ENCODE data around the gene LEFTY1.

DNA sequence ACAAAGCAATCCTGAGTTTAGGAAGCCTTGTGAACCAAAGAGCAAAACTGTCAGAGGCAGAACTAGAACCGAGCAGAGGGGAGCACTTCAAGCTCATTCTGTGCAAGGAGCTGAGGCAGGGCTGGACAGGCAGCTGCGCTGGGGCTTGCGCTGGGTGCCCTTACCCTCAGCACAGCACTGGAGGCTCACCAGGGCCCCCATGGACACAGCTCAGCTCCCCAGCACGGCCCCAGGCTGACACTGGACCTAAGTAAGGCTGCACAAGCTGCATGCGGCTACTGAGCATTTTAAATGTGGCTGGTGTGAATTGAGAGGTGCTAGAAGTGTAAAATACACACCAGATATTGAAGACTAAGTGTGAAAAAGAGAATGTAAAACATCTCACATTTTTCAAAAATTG, 28.8 kb downstream of the LEFTY1 start:
- TF ChIP-seq, protein P1, sequence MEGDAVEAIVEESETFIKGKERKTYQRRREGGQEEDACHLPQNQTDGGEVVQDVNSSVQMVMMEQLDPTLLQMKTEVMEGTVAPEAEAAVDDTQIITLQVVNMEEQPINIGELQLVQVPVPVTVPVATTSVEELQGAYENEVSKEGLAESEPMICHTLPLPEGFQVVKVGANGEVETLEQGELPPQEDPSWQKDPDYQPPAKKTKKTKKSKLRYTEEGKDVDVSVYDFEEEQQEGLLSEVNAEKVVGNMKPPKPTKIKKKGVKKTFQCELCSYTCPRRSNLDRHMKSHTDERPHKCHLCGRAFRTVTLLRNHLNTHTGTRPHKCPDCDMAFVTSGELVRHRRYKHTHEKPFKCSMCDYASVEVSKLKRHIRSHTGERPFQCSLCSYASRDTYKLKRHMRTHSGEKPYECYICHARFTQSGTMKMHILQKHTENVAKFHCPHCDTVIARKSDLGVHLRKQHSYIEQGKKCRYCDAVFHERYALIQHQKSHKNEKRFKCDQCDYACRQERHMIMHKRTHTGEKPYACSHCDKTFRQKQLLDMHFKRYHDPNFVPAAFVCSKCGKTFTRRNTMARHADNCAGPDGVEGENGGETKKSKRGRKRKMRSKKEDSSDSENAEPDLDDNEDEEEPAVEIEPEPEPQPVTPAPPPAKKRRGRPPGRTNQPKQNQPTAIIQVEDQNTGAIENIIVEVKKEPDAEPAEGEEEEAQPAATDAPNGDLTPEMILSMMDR (IDR thresholded peaks at IDR 0.05) = no peak
- TF ChIP-seq POLR2A (IDR thresholded peaks at IDR 0.05; ENCODE audit: low read depth) = no peak
